Measurements from ENCODE around the gene CCDC60.

Gene CCDC60

GRCh38 chr12:119589097-119589496, 254.6 kb downstream of the CCDC60 start:
- H3K27ac ChIP-seq: no peak overlapping the region
- TF ChIP-seq, protein P1, sequence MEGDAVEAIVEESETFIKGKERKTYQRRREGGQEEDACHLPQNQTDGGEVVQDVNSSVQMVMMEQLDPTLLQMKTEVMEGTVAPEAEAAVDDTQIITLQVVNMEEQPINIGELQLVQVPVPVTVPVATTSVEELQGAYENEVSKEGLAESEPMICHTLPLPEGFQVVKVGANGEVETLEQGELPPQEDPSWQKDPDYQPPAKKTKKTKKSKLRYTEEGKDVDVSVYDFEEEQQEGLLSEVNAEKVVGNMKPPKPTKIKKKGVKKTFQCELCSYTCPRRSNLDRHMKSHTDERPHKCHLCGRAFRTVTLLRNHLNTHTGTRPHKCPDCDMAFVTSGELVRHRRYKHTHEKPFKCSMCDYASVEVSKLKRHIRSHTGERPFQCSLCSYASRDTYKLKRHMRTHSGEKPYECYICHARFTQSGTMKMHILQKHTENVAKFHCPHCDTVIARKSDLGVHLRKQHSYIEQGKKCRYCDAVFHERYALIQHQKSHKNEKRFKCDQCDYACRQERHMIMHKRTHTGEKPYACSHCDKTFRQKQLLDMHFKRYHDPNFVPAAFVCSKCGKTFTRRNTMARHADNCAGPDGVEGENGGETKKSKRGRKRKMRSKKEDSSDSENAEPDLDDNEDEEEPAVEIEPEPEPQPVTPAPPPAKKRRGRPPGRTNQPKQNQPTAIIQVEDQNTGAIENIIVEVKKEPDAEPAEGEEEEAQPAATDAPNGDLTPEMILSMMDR (conservative IDR thresholded peaks at IDR 0.05): no peak
- no peak for TF ChIP-seq ZFX (IDR thresholded peaks at IDR 0.05)

DNA sequence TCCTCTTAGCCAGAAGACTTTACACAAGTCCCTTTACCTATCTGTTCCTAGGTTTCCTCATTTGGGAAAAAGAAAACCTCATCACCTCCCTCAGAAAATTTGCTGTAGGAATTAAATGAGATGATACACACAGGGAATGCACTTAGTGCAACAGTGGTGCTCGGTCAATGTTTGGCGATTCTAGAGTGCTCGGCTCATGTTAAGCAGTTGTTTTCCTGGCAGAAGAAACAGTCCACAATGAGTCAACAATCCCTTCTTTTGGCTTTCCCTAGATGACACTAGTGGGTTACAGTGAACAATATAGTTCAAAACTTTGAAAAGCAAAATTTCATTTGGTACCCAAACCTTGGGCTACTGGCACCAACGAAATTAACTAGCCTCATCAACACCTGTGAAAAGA, 255.1 kb downstream of the CCDC60 start:
- no peak overlapping the region for H3K27ac ChIP-seq
- no peak for TF ChIP-seq ZFX (IDR thresholded peaks at IDR 0.05)
- TF ChIP-seq, protein P1 (conservative IDR thresholded peaks at IDR 0.05): no peak

All from C4-2B (cell line).